Karpas-422 (cell line): ENCODE data around the gene HPGDS. TPM values are rescaled to one million over a fixed set of nuclear protein-coding genes. Genes with fewer than 3 reads are reported as not detected.
A peak's percentile ranks its signal among the peaks of the same experiment; 100 is the strongest.
"Not testable (repeated sequence)": the region's sequence is repeated elsewhere in the genome, so short reads cannot be mapped to it uniquely, and the experiment has no call there.

Experiments
- DNase-seq: peaks from one replicate; pipeline ENCODE4 v3.0.0-alpha.2; 2015
- H2AFZ ChIP-seq: fragments of 200-600 bp; sonication (generic); 2 replicates; pipeline ENCODE4 v1.6.1; 2014; ENCODE audit warnings: antibody characterized with exemption, low read length, mixed read lengths
- H3K27ac ChIP-seq: fragments of 200-600 bp; sonication (generic); 2 replicates; pipeline ENCODE4 v1.5.1; 2014; ENCODE audit warnings: mild to moderate bottlenecking, low read length, moderate library complexity
- H3K27me3 ChIP-seq: fragments of 200-600 bp; sonication (generic); 2 replicates; pipeline ENCODE4 v1.6.1; 2014; ENCODE audit warnings: low read length, mixed read lengths
- H3K36me3 ChIP-seq: fragments of 200-600 bp; sonication (generic); 2 replicates; pipeline ENCODE4 v1.6.1; 2014; ENCODE audit warnings: low read length, mixed read lengths; ENCODE audit not compliant: insufficient read depth
- H3K4me1 ChIP-seq: fragments of 200-600 bp; sonication (generic); 2 replicates; pipeline ENCODE4 v1.6.1; 2014; ENCODE audit warnings: mild to moderate bottlenecking, low read length, mixed read lengths
- H3K4me2 ChIP-seq: fragments of 200-600 bp; sonication (generic); 2 replicates; pipeline ENCODE4 v1.6.1; 2014; ENCODE audit warnings: low read length, low read depth, mild to moderate bottlenecking; ENCODE audit not compliant: poor library complexity, severe bottlenecking
- H3K4me3 ChIP-seq: fragments of 200-600 bp; sonication (generic); 2 replicates; pipeline ENCODE4 v1.5.1; 2014; ENCODE audit warnings: mild to moderate bottlenecking, antibody characterized with exemption, low read length, mixed read lengths
- H3K79me2 ChIP-seq: fragments of 200-600 bp; sonication (generic); 2 replicates; pipeline ENCODE4 v1.6.1; 2014; ENCODE audit warnings: mild to moderate bottlenecking, low read length, mixed read lengths
- H3K9ac ChIP-seq: fragments of 200-600 bp; sonication (generic); 2 replicates; pipeline ENCODE4 v1.6.0; 2014; ENCODE audit warnings: low read length
- H3K9me2 ChIP-seq: fragments of 200-600 bp; sonication (generic), shearing (Covaris generic); replicated peaks from 2 replicates; pipeline ENCODE4 v1.6.0; 2014; ENCODE audit warnings: mild to moderate bottlenecking, low read length, moderate library complexity; ENCODE audit not compliant: insufficient read depth
- H3K9me3 ChIP-seq: fragments of 300-700, 200-600 bp; sonication (generic); 2 replicates; pipeline ENCODE4 v1.6.1; 2014; ENCODE audit warnings: low read length, mixed read lengths
- H4K20me1 ChIP-seq: fragments of 200-600 bp; sonication (generic); 2 replicates; pipeline ENCODE4 v1.6.1; 2014; ENCODE audit warnings: mild to moderate bottlenecking, antibody characterized with exemption, low read length, low read depth; ENCODE audit not compliant: insufficient read depth
- total RNA-seq: library from RNA; depleted of rRNA; stranded (reverse); fragments of >200 nt; shearing (Covaris generic); gene quantifications from 2 replicates; pipeline ENCODE4 v1.2.3, GENCODE V29; 2014; ENCODE audit warnings: low replicate concordance; rRNA removed

Gene HPGDS
- not detected in 2 replicates for total RNA-seq

DNA sequence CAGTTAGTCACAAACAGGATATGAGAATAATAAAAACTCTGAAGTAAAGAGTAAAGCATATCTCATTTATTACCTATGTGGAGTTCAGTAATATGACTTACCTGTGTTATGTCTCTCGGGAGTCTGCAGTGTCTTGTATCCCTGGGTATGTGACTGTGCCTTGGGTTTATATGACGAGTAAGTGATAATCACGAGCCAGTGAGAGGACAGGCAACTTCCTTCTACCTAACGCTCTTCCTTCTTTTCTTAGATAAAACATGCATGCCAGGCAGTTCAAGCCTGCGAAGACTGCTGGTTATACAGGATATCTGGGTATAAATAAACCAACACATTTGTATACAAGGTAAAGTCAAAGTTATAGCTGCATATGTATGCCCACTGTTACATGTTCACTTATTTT lies at the start of gene HPGDS:
Gene HPGDS (minus strand): TSS at position 143 of the 400 bp plus-strand sequence. CDS start 8,207 bp downstream, outside the sequence.
- H3K4me3 ChIP-seq, result no peak within 1 kb of the TSS
- H3K27ac ChIP-seq, result no peak within 1 kb of the TSS
- no peak within 1 kb of the TSS for H2AFZ ChIP-seq
- H3K4me2 ChIP-seq, result no peak within 1 kb of the TSS
- H3K79me2 ChIP-seq, result no peaks in the 10 kb centered on the region
- H3K9me2 ChIP-seq, result no peaks in the 10 kb centered on the region
- H3K4me1 ChIP-seq, result no peaks in the 10 kb centered on the region
- DNase-seq, result no peak
- H3K36me3 ChIP-seq, result no peaks in the 10 kb centered on the region
- H3K9ac ChIP-seq, result no peak within 1 kb of the TSS
- H4K20me1 ChIP-seq, result no peaks in the 10 kb centered on the region
- H3K27me3 ChIP-seq, result no peaks in the 10 kb centered on the region
- H3K9me3 ChIP-seq, result no peaks in the 10 kb centered on the region

DNA sequence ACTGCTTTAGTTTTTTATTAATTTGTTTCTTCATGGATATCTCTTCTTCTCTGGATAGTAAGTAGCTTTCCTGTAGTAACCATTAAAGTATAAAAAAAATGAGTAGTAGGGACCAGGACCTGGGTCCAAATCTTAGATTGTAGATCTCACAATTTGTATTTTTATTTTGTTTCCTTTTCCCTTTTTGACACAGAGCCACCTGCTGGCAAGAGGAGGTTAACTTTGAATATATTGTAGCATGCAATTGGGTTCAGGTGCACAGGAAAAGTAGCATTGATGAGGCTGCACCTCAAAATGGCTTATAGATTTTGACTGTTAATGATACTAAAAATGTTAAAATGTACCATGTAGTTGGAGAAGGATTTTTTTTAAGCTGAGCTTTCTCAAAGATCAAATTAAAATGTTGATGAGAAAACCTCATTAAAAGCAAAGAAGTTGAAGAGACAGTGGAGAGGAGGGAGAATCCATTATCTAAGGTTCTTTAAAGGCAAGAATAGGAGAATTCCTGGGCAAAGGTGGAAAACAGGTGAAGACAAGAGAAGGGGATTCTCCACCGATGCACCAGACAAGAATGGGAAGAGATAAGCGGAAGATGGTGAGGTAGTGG lies 48.3 kb upstream of the HPGDS start:
- DNase-seq, result peak; percentile 65
- Histone ChIP-seq H3K27ac (no peak overlapping the region), H3K79me2 (no peaks in the 10 kb centered on the region), H3K9me2 (no peaks in the 10 kb centered on the region), H3K9me3 (no peaks in the 10 kb centered on the region), H3K4me2 (no peak overlapping the region), H3K4me3 (no peak overlapping the region), H2AFZ (no peak overlapping the region), H3K9ac (no peak overlapping the region), H3K36me3 (no peaks in the 10 kb centered on the region), H3K27me3 (no peaks in the 10 kb centered on the region), H3K4me1 (no peaks in the 10 kb centered on the region), H4K20me1 (no peaks in the 10 kb centered on the region)

DNA sequence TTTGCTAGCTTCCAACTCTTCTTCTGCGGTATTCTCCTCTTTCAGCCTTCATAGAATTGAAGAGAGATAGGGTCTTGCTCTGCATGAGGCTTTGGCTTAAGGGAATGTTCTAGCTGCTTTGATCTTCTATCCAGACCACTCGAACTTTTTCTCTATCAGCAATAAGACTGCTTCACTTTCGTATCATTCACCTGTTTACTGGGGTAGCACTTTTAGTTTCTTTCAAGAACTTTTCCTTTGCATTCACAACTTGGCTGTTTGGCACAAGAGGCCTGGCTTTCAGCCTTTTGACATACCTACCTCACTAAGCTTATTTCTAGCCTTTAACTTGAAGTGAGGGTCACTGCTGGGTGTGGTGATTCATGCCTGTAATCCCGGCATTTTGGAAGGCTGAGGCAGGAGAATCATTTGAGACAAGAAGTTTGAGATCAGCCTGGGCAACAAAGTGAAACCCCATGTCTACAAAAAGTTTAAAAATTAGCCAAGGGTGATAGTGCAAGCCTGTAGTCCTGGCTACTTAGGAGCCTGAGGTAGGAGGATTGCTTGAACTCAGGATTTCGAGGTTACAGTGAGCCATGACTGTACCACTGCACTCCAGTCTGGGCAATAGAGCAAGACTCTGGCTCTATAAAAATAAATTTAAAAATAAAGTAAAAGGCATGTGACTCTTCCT lies 47.1 kb upstream of the HPGDS start:
- DNase-seq, result no peak
- Histone ChIP-seq H3K27me3 (no peaks in the 10 kb centered on the region), H3K27ac (no peak overlapping the region), H4K20me1 (no peaks in the 10 kb centered on the region), H3K4me3 (no peak overlapping the region), H2AFZ (no peak overlapping the region), H3K9ac (no peak overlapping the region), H3K9me3 (no peaks in the 10 kb centered on the region), H3K9me2 (no peaks in the 10 kb centered on the region), H3K4me2 (no peak overlapping the region), H3K79me2 (no peaks in the 10 kb centered on the region), H3K36me3 (no peaks in the 10 kb centered on the region), H3K4me1 (no peaks in the 10 kb centered on the region)

DNA sequence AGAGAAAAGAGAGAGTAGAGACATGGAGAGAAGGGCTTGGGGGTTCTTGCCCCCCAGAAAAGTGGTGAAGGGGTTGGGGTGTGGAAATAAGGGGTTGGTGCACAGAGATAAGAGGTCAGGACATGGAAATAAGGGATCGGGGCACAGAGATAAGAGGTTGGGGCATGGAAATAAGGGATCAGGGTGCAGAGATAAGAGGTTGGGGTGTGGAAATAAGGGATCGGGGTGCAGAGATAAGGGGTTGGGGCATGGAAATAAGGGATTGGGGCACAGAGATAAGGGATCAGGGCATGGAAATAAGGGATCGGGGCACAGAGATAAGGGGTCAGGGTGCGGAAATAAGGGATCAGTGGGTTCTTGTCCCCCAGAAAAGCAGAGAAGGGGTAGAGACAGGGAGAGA lies 45.3 kb upstream of the HPGDS start:
- not testable (repeated sequence) for H3K27ac ChIP-seq, H3K9ac ChIP-seq, H3K4me1 ChIP-seq, H4K20me1 ChIP-seq, H3K4me3 ChIP-seq, H3K27me3 ChIP-seq, H3K79me2 ChIP-seq, H2AFZ ChIP-seq, H3K9me3 ChIP-seq, H3K9me2 ChIP-seq, H3K36me3 ChIP-seq, DNase-seq, H3K4me2 ChIP-seq

DNA sequence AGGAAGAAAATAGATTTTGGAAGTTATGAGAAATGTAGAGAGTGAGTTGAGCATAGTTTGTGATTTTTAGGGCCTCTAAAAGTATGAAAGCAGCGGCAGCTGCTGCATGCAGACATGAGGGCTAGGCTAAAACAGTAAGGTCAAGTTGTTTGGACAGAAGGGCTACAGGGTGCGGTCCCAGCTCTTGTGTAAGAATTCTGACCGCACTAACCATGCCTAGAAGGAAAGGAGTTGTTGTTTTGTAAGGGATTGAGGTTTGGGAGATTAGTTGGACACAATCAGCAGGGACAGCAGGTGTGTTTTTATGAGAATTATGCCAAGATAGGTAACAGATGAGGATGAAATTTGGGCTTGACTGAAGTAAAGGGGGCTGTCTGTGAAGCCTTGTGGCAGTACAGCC lies 42.8 kb upstream of the HPGDS start:
- not testable (repeated sequence) for H4K20me1 ChIP-seq, H3K79me2 ChIP-seq, H3K4me1 ChIP-seq, H3K36me3 ChIP-seq, H3K9me2 ChIP-seq, H3K4me3 ChIP-seq, H3K9me3 ChIP-seq, H2AFZ ChIP-seq, H3K9ac ChIP-seq, H3K27ac ChIP-seq, H3K27me3 ChIP-seq, DNase-seq, H3K4me2 ChIP-seq

DNA sequence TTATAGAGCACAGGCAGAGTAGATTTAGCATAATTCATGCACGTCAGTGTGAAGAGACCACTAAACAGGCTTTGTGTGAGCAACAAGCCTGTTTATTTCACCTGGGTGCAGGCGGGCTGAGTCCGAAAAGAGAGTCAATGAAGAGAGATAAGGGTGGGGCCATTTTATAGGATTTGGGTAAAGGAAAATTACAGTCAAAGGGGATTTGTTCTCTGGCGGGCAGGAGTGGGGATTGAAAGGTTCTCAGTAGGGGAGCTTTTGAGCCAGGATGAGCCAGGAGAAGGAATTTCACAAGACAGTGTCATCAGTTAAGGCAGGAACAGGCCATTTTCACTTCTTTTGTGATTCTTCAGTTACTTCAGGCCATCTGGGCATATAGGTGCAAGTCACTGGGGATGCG lies 40.3 kb upstream of the HPGDS start:
- not testable (repeated sequence) for H3K27ac ChIP-seq, H3K4me3 ChIP-seq, H3K4me1 ChIP-seq, H3K9ac ChIP-seq, H3K9me2 ChIP-seq, H3K9me3 ChIP-seq, H3K4me2 ChIP-seq, DNase-seq, H2AFZ ChIP-seq, H3K27me3 ChIP-seq, H4K20me1 ChIP-seq, H3K79me2 ChIP-seq, H3K36me3 ChIP-seq

DNA sequence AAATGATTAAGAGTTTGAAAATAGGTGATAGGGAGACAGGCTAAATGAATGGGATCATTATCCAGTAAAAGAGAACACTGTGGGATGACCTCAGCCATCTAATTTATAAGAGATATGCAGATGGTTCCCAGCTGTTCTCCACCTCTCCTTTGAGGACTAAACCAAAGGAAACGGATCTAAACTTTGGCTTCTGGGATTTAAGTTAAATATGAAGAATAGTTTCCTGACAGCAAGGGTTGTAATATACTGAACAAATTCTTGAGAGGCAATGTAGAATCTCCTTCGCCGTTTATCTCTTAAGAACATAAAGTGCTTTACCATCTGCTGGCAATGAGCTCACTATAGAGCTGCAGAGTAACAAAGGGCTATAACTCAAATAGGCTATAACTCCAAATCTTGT lies 35.4 kb upstream of the HPGDS start:
- H3K27me3 ChIP-seq, result no peaks in the 10 kb centered on the region
- no peaks in the 10 kb centered on the region for H3K79me2 ChIP-seq
- no peaks in the 10 kb centered on the region for H3K9me2 ChIP-seq
- H4K20me1 ChIP-seq, result no peaks in the 10 kb centered on the region
- DNase-seq, result no peak
- no peak overlapping the region for H3K4me3 ChIP-seq
- H2AFZ ChIP-seq, result no peak overlapping the region
- no peaks in the 10 kb centered on the region for H3K9me3 ChIP-seq
- no peaks in the 10 kb centered on the region for H3K36me3 ChIP-seq
- no peak overlapping the region for H3K4me2 ChIP-seq
- H3K4me1 ChIP-seq, result no peaks in the 10 kb centered on the region
- no peak overlapping the region for H3K27ac ChIP-seq
- no peak overlapping the region for H3K9ac ChIP-seq

DNA sequence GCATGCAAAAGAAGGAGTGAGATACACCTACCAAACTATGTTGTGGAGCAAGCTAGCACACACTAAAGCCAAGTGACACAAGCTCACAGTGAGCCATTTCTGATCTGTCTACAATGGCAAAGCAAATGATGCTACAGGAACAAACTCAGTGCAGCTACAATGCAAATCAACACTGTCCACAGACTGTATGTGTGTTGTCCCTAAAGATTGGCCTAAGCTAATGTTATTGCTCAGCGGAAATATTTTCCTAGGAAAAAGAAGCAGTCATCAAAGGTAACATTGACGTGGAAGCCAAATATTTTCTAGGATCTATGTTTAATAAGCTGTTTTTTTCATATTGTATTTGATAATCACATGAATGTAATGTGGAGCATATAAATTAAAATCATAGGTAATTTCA lies 34.7 kb upstream of the HPGDS start:
- H3K9me2 ChIP-seq, result no peaks in the 10 kb centered on the region
- H3K27ac ChIP-seq, result no peak overlapping the region
- no peaks in the 10 kb centered on the region for H3K9me3 ChIP-seq
- no peaks in the 10 kb centered on the region for H3K36me3 ChIP-seq
- no peak overlapping the region for H3K4me2 ChIP-seq
- H3K79me2 ChIP-seq, result no peaks in the 10 kb centered on the region
- H3K27me3 ChIP-seq, result no peaks in the 10 kb centered on the region
- DNase-seq, result no peak
- no peak overlapping the region for H3K9ac ChIP-seq
- no peak overlapping the region for H3K4me3 ChIP-seq
- H3K4me1 ChIP-seq, result no peaks in the 10 kb centered on the region
- H4K20me1 ChIP-seq, result no peaks in the 10 kb centered on the region
- no peak overlapping the region for H2AFZ ChIP-seq
